IMR-90 (cell line): Measurements from ENCODE around the gene SPECC1L. TPM values are rescaled to one million over a fixed set of nuclear protein-coding genes. Genes with fewer than 3 reads are reported as not detected.

Experiments used
- ATAC-seq: fragments of 200-7000 bp; cut with Tn5 transposase; 2 replicates; pipeline ENCODE4 v1.9.1; 2020; ENCODE audit warnings: low read depth, mild to moderate bottlenecking, moderate library complexity
- BruUV-seq: library from RNA; stranded (reverse); fragments of 400-500 nt; replicated peaks from 2 replicates; lab custom pipeline; 2021; lab: Mats Ljungman, UMichigan
- CTCF ChIA-PET: fragments of 300-600 bp; formaldehyde crosslinking; extraction: SDS; loops from one replicate; lab custom pipeline; 2021; ENCODE audit warnings: antibody characterized with exemption; lab: Yijun Ruan, JAX
- POLR2A ChIA-PET: fragments of 300-600 bp; sonication (Branson Sonifier 250); formaldehyde crosslinking; loops from one replicate; lab custom pipeline; 2022; ENCODE audit warnings: antibody characterized with exemption; ENCODE audit not compliant: unreplicated experiment; lab: Charles Lee
- DNase-seq: peaks from one replicate; pipeline ENCODE4 v3.0.0; 2013
- H2AFZ ChIP-seq: replicated peaks from 2 replicates; pipeline ENCODE3; 2013; ENCODE audit warnings: low read length, mild to moderate bottlenecking; ENCODE audit not compliant: poor library complexity
- H2AK5ac ChIP-seq: 2 replicates; pipeline ENCODE4 v1.6.1; 2013; ENCODE audit warnings: low read depth, low read length, inconsistent platforms
- H2AK9ac ChIP-seq: replicated peaks from 2 replicates; pipeline ENCODE3; 2013; ENCODE audit warnings: mild to moderate bottlenecking, low read depth, low read length, moderate library complexity; ENCODE audit not compliant: poor library complexity
- H2BK120ac ChIP-seq: 2 replicates; pipeline ENCODE4 v1.6.1; 2013; ENCODE audit warnings: low read depth, low read length, inconsistent platforms
- H2BK15ac ChIP-seq: 3 replicates; pipeline ENCODE4 v1.6.1; 2013; ENCODE audit warnings: low read depth, low read length, inconsistent platforms
- H2BK20ac ChIP-seq: 2 replicates; pipeline ENCODE4 v1.6.1; 2013; ENCODE audit warnings: low read depth, mild to moderate bottlenecking, inconsistent platforms, low read length, moderate library complexity
- H2BK5ac ChIP-seq: 2 replicates; pipeline ENCODE4 v1.6.1; 2013; ENCODE audit warnings: mild to moderate bottlenecking, low read depth, low read length, inconsistent platforms; ENCODE audit not compliant: poor library complexity, severe bottlenecking
- H3K14ac ChIP-seq: replicated peaks from 2 replicates; pipeline ENCODE4 v1.6.1; 2013; ENCODE audit warnings: low read depth, low read length, inconsistent platforms
- H3K18ac ChIP-seq: 2 replicates; pipeline ENCODE4 v1.6.1; 2013; ENCODE audit warnings: low read depth, low read length, control low read depth
- H3K23ac ChIP-seq: 2 replicates; pipeline ENCODE4 v1.6.1; 2013; ENCODE audit warnings: low read depth, low read length, inconsistent platforms
- H3K27ac ChIP-seq: 2 replicates; pipeline ENCODE4 v1.5.1; 2013; ENCODE audit warnings: mild to moderate bottlenecking, control low read depth, low read length; ENCODE audit not compliant: insufficient read depth
- H3K27me3 ChIP-seq: 2 replicates; pipeline ENCODE4 v1.6.1; 2013; ENCODE audit warnings: low read length; ENCODE audit not compliant: control insufficient read depth, insufficient read depth
- H3K36me3 ChIP-seq: 2 replicates; pipeline ENCODE4 v1.6.1; 2013; ENCODE audit warnings: low read length, mixed read lengths; ENCODE audit not compliant: control insufficient read depth, insufficient read depth
- H3K4ac ChIP-seq: 2 replicates; pipeline ENCODE4 v1.6.1; 2013; ENCODE audit warnings: low read depth, low read length, inconsistent platforms
- H3K4me1 ChIP-seq: 2 replicates; pipeline ENCODE4 v1.6.1; 2013; ENCODE audit warnings: low read length, mixed read lengths; ENCODE audit not compliant: control insufficient read depth, insufficient read depth
- H3K4me2 ChIP-seq: 2 replicates; pipeline ENCODE4 v1.6.1; 2013; ENCODE audit warnings: low read depth, mild to moderate bottlenecking, control low read depth, low read length, moderate library complexity
- H3K4me3 ChIP-seq: 2 replicates; pipeline ENCODE4 v1.5.1; 2013; ENCODE audit warnings: low read depth, mild to moderate bottlenecking, control low read depth, low read length, moderate library complexity; ENCODE audit not compliant: insufficient read depth
- H3K56ac ChIP-seq: 2 replicates; pipeline ENCODE4 v1.6.1; 2013; ENCODE audit warnings: low read length, inconsistent platforms; ENCODE audit not compliant: insufficient read depth; ENCODE audit errors: extremely low read depth
- H3K79me1 ChIP-seq, 2 experiments: 2 replicates each; pipeline ENCODE4 v1.6.1; 2013; ENCODE audit warnings: low read length in 2 of 2, inconsistent platforms in 1 of 2, low read depth in 1 of 2
- H3K9ac ChIP-seq: 2 replicates; pipeline ENCODE4 v1.6.1; 2013; ENCODE audit warnings: low read depth, low read length, control low read depth
- H3K9me1 ChIP-seq: 2 replicates; pipeline ENCODE4 v1.6.1; 2013; ENCODE audit warnings: low read length, inconsistent platforms; ENCODE audit not compliant: insufficient read depth
- H3K9me3 ChIP-seq: 2 replicates; pipeline ENCODE4 v1.6.1; 2013; ENCODE audit warnings: low read length; ENCODE audit not compliant: control insufficient read depth, insufficient read depth
- H4K20me1 ChIP-seq: 2 replicates; pipeline ENCODE4 v1.6.1; 2013; ENCODE audit warnings: low read length, inconsistent platforms; ENCODE audit not compliant: insufficient read depth
- H4K5ac ChIP-seq: 2 replicates; pipeline ENCODE4 v1.6.1; 2013; ENCODE audit warnings: mild to moderate bottlenecking, low read depth, low read length, control low read depth
- H4K8ac ChIP-seq, 2 experiments: 2 replicates each; pipeline ENCODE4 v1.6.1; 2013; ENCODE audit warnings: low read depth in 2 of 2, low read length in 2 of 2, control low read depth in 1 of 2, inconsistent platforms in 1 of 2
- H4K91ac ChIP-seq: 2 replicates; pipeline ENCODE4 v1.6.1; 2013; ENCODE audit warnings: low read depth, low read length, inconsistent platforms; ENCODE audit not compliant: insufficient read depth
- BHLHE40 ChIP-seq: fragments of 150-350 bp; IDR thresholded peaks from 2 replicates; pipeline ENCODE4 v1.6.1; 2016; ENCODE audit warnings: mild to moderate bottlenecking, low read depth, low read length
- CEBPB ChIP-seq: IDR thresholded peaks from 2 replicates; pipeline ENCODE4 v1.6.1; 2012; ENCODE audit warnings: low read depth, low read length, improper control_type of control experiment
- CHD1 ChIP-seq: IDR thresholded peaks from 2 replicates; pipeline ENCODE4 v1.6.1; 2012; ENCODE audit warnings: low read depth, low read length, improper control_type of control experiment
- CTCF ChIP-seq: conservative IDR thresholded peaks from 2 replicates; pipeline ENCODE4 v1.5.1; 2012; ENCODE audit warnings: mild to moderate bottlenecking, low read depth, low read length, improper control_type of control experiment
- ELK1 ChIP-seq: fragments of 150-350 bp; IDR thresholded peaks from 2 replicates; pipeline ENCODE4 v1.6.1; 2016; ENCODE audit warnings: low read depth, mild to moderate bottlenecking, low read length, moderate library complexity, borderline replicate concordance
- FOS ChIP-seq: fragments of 150-350 bp; IDR thresholded peaks from 2 replicates; pipeline ENCODE4 v1.6.1; 2016; ENCODE audit warnings: low read depth, low read length
- MAFK ChIP-seq: IDR thresholded peaks from 2 replicates; pipeline ENCODE4 v1.6.1; 2012; ENCODE audit warnings: low read depth, low read length, improper control_type of control experiment
- MAZ ChIP-seq: IDR thresholded peaks from 2 replicates; pipeline ENCODE4 v1.6.1; 2012; ENCODE audit warnings: low read depth, mild to moderate bottlenecking, low read length, improper control_type of control experiment, moderate library complexity, borderline replicate concordance
- MXI1 ChIP-seq: IDR thresholded peaks from 2 replicates; pipeline ENCODE4 v1.6.1; 2012; ENCODE audit warnings: low read depth, mild to moderate bottlenecking, low read length, moderate library complexity, borderline replicate concordance
- NFE2L2 ChIP-seq: fragments of 150-350 bp; IDR thresholded peaks from 2 replicates; pipeline ENCODE4 v1.6.1; 2016; ENCODE audit warnings: low read depth, mild to moderate bottlenecking, low read length
- POLR2A ChIP-seq: IDR thresholded peaks from 2 replicates; pipeline ENCODE4 v1.6.1; 2012; ENCODE audit warnings: mild to moderate bottlenecking, low read depth, low read length
- RAD21 ChIP-seq: IDR thresholded peaks from 2 replicates; pipeline ENCODE4 v1.6.1; 2012; ENCODE audit warnings: low read length, improper control_type of control experiment
- RCOR1 ChIP-seq: IDR thresholded peaks from 2 replicates; pipeline ENCODE4 v1.6.1; 2012; ENCODE audit warnings: mild to moderate bottlenecking, low read length, improper control_type of control experiment; ENCODE audit not compliant: insufficient replicate concordance
- RFX5 ChIP-seq: IDR thresholded peaks from 2 replicates; pipeline ENCODE4 v1.8.0; 2012; ENCODE audit warnings: low read depth, mild to moderate bottlenecking, low read length, moderate library complexity
- SMC3 ChIP-seq: fragments of 150-350 bp; IDR thresholded peaks from 2 replicates; pipeline ENCODE4 v1.6.1; 2016; ENCODE audit warnings: low read depth, mild to moderate bottlenecking, antibody characterized with exemption, low read length, moderate library complexity
- USF2 ChIP-seq: fragments of 150-350 bp; IDR thresholded peaks from 2 replicates; pipeline ENCODE4 v1.6.1; 2017; ENCODE audit warnings: mild to moderate bottlenecking, antibody characterized with exemption, low read length, low read depth
- WGBS, 2 experiments: methylation state at CpG; one replicate each; pipeline versions ENCODE4 v1.1.5 to v1.1.7; 2013; ENCODE audit warnings: missing lambda C conversion rate in 2 of 2; ENCODE audit not compliant: insufficient read length in 1 of 2; ENCODE audit errors: extremely low coverage in 2 of 2; 5-methylcytosine and 5-hydroxymethylcytosine counted together
- dilution Hi-C: fragments of 300-500 bp; cut with HindIII; formaldehyde crosslinking; loops from one replicate; pipeline ENCODE4 v1.14.3; 2018; ENCODE audit warnings: low sequenced_read_pairs; ENCODE audit not compliant: unreplicated experiment
- in situ Hi-C: fragments of 300-500 bp; cut with MboI; formaldehyde crosslinking; loops from 3 replicates; pipeline ENCODE4 v1.14.3; 2019; ENCODE audit warnings: low sequenced_read_pairs, inconsistent platforms, mixed read lengths
- intact Hi-C: fragments of 100-400 bp; cut with micrococcal nuclease; formaldehyde crosslinking; loops from 2 replicates; pipeline ENCODE4 v1.10.0; 2022
- polyA plus RNA-seq, 3 experiments: library from polyadenylated mRNA; depleted of rRNA; stranded (reverse); fragments of >200 nt; gene quantifications; 2 replicates each; pipeline ENCODE4 v1.2.3, GENCODE V29; 2012; ENCODE audit warnings: low replicate concordance in 1 of 3
- total RNA-seq: library from RNA; depleted of rRNA; stranded (reverse); fragments of >200 nt; gene quantifications from 2 replicates; pipeline ENCODE4 v1.2.3, GENCODE V29; 2012

Gene SPECC1L
- total and polyA plus RNA-seq, 2 of the 4 experiments (the other 2 are of a cell fraction): 18.7 to 44.1 TPM

- H3K79me1 ChIP-seq: no peaks in the 10 kb centered on the region
- no peak overlapping the region for H4K8ac ChIP-seq
- ChIA-PET CTCF (no interaction called here), POLR2A (no interaction called here)
- H2BK120ac ChIP-seq: no peak overlapping the region
- no peak overlapping the region for H3K18ac ChIP-seq
- WGBS, 2 experiments: 94% methylated on average over 27 of the region's 30 CpGs; no CpG with 5 or more reads in 1 of the 2 experiments
- H2BK15ac ChIP-seq: no peak overlapping the region
- H2AK5ac ChIP-seq: 0 out of 2 replicates have a peak overlapping the region, but pooled peaks have one; percentile 1
- no peak overlapping the region for H3K14ac ChIP-seq
- no peaks in the 10 kb centered on the region for H4K20me1 ChIP-seq
- H3K27me3 ChIP-seq: peaks cover 3% of the 10 kb centered on the region; the same call in 1 of the 2 replicates
- ATAC-seq (no peak), DNase-seq (no peak)
- no peak overlapping the region for H2BK20ac ChIP-seq
- H3K4me3 ChIP-seq: no peak overlapping the region
- no peak overlapping the region for H4K91ac ChIP-seq
- H3K9me1 ChIP-seq: peaks cover 2% of the 10 kb centered on the region; the same call in 1 of the 2 replicates
- H3K9me3 ChIP-seq: no peaks in the 10 kb centered on the region
- H2BK5ac ChIP-seq: no peak overlapping the region
- H3K27ac ChIP-seq: no peak overlapping the region
- no peaks in the 10 kb centered on the region for H3K36me3 ChIP-seq
- no peak overlapping the region for H2AFZ ChIP-seq
- no peak overlapping the region for H3K23ac ChIP-seq
- intact Hi-C loops: no loop called here
- H3K4ac ChIP-seq: no peak overlapping the region
- H3K4me2 ChIP-seq: no peak overlapping the region
- no peak overlapping the region for H2AK9ac ChIP-seq
- H4K5ac ChIP-seq: no peak overlapping the region
- peaks cover 6% of the 10 kb centered on the region for H3K4me1 ChIP-seq
- H3K56ac ChIP-seq: no peak overlapping the region
- BruUV-seq: no TSS peak
- no peak overlapping the region for H3K9ac ChIP-seq
- dilution Hi-C loops: no loop called here
- TF ChIP-seq MXI1: no peak
- TF ChIP-seq CHD1: no peak
- no peak for TF ChIP-seq RCOR1
- TF ChIP-seq POLR2A: no peak
- no peak for TF ChIP-seq BHLHE40
- TF ChIP-seq MAZ: no peak
- no peak for TF ChIP-seq SMC3
- TF ChIP-seq FOS: no peak
- TF ChIP-seq NFE2L2: no peak
- TF ChIP-seq USF2: no peak
- TF ChIP-seq MAFK: no peak
- no peak for TF ChIP-seq ELK1
- no peak for TF ChIP-seq RAD21
- TF ChIP-seq CEBPB: no peak
- TF ChIP-seq RFX5: no peak
- no peak for TF ChIP-seq CTCF
- in situ Hi-C loops: no loop called here
These were observed 170.2 kb downstream of the SPECC1L start for GRCh38 chr22:24440718-24441405.
